Stimulated activated CD4-positive, alpha-beta T cell treated with anti-CD3 and anti-CD28 coated beads, Interleukin-12 subunit alpha, Interleukin-12 subunit beta, amount 100 ng/mL, for 24 hours (primary cell): ENCODE data around the gene DNAAF6.
"Not testable (repeated sequence)": the region's sequence is repeated elsewhere in the genome, so short reads cannot be mapped to it uniquely, and the experiment has no call there.

Experiments
- DNase-seq, 2 experiments: peaks; one replicate each; pipeline ENCODE4 v3.0.0-alpha.2; 2020; ENCODE audit warnings: low read depth in 2 of 2

The DNAAF6 gene

GRCh38 chrX:107205770-107206696 is at the start of gene DNAAF6, which contains the start of gene NUP62CL:
Gene DNAAF6, plus strand, starts transcription at chrX:107206611. Its CDS starts 6,265 bp downstream, at chrX:107212876.
Gene NUP62CL, minus strand, starts transcription at chrX:107206433. Its CDS starts 31,287 bp downstream, at chrX:107175146.
- peak; percentile 30 to 55 for DNase-seq

GRCh38 chrX:107157618-107158017 is 48.8 kb upstream of the DNAAF6 start:
- DNase-seq: not testable (repeated sequence)

- no peak for DNase-seq
Measured at GRCh38 chrX:107167163-107167921, 39.1 kb upstream of the DNAAF6 start.

- no peak for DNase-seq
Measured at GRCh38 chrX:107168257-107168656, 38.2 kb upstream of the DNAAF6 start.

GRCh38 chrX:107168712-107169111 is 37.7 kb upstream of the DNAAF6 start:
- DNase-seq: no peak

- no peak for DNase-seq
Measured at GRCh38 chrX:107171369-107172102, 34.9 kb upstream of the DNAAF6 start.

- no peak for DNase-seq
Measured at GRCh38 chrX:107197319-107197718, 9.1 kb upstream of the DNAAF6 start.

- not testable (repeated sequence) for DNase-seq
Measured at GRCh38 chrX:107198074-107198473, 8.3 kb upstream of the DNAAF6 start.

GRCh38 chrX:107199491-107199890 is 6.9 kb upstream of the DNAAF6 start:
- no peak for DNase-seq

- no peak for DNase-seq
Measured at GRCh38 chrX:107204068-107204605, 2.3 kb upstream of the DNAAF6 start.

- DNase-seq: no peak
Measured at GRCh38 chrX:107206697-107207065, 270 bp downstream of the DNAAF6 start.

GRCh38 chrX:107207089-107207488 is 678 bp downstream of the DNAAF6 start:
- DNase-seq: no peak

- DNase-seq: no peak
Measured at GRCh38 chrX:107207943-107208342, 1.5 kb downstream of the DNAAF6 start.

GRCh38 chrX:107213477-107213876 is 7.1 kb downstream of the DNAAF6 start:
- no peak for DNase-seq

- no peak for DNase-seq
Measured at GRCh38 chrX:107226757-107227156, 20.3 kb downstream of the DNAAF6 start.

GRCh38 chrX:107227780-107228485 is 21.5 kb downstream of the DNAAF6 start:
- DNase-seq: no peak

GRCh38 chrX:107228486-107228819 is 22.0 kb downstream of the DNAAF6 start:
- no peak for DNase-seq

GRCh38 chrX:107272431-107272921 is 66.1 kb downstream of the DNAAF6 start:
- peak in 1 of 2 experiments; percentile 1 for DNase-seq

- DNase-seq: no peak
Measured at GRCh38 chrX:107273795-107274194, 67.4 kb downstream of the DNAAF6 start.

GRCh38 chrX:107288676-107289075 is 82.3 kb downstream of the DNAAF6 start:
- no peak for DNase-seq

- no peak for DNase-seq
Measured at GRCh38 chrX:107290019-107290418, 83.6 kb downstream of the DNAAF6 start.
